Adrenal gland (tissue), 12 donors: ENCODE data around the gene CACUL1. TPM values are rescaled to one million over a fixed set of nuclear protein-coding genes. Genes with fewer than 3 reads are reported as not detected.
"Not testable (repeated sequence)": the region's sequence is repeated elsewhere in the genome, so short reads cannot be mapped to it uniquely, and the experiment has no call there.

Experiments
- DNase-seq, 7 donors: peaks; one replicate each; pipeline ENCODE4 v3.0.0-alpha.2; 2019 to 2020
- H3K27ac ChIP-seq, 5 donors: fragments of 200-600 bp; sonication (generic) in 4 of 5; 1 replicate in 3 of 5; 2 replicates in 2 of 5; pipeline versions ENCODE4 v1.5.1 to v1.8.0; 2016 to 2020; ENCODE audit warnings: mild to moderate bottlenecking in 1 of 5
- H3K27me3 ChIP-seq: fragments of 200-600 bp; 2 replicates; pipeline ENCODE4 v1.8.0; 2021
- H3K36me3 ChIP-seq, 2 donors: fragments of 200-600 bp; replicated peaks in 1 of 2; 1 replicate in 1 of 2; 2 replicates in 1 of 2; pipeline versions ENCODE4 v1.5.1 to v1.8.0; 2018 to 2022
- H3K4me1 ChIP-seq, 2 donors: fragments of 200-600 bp; replicated peaks in 1 of 2; 1 replicate in 1 of 2; 2 replicates in 1 of 2; pipeline versions ENCODE4 v1.5.1 to v1.8.0; 2018 to 2021
- H3K4me3 ChIP-seq, 4 donors: fragments of 200-600 bp; sonication (generic) in 3 of 4; one replicate each; pipeline ENCODE4 v1.5.1; 2016 to 2018
- H3K9me3 ChIP-seq, 3 donors: fragments of 200-600 bp; sonication (generic) in 1 of 3; replicated peaks in 1 of 3; 1 replicate in 2 of 3; 2 replicates in 1 of 3; pipeline versions ENCODE4 v1.5.1 to v1.8.0; 2016 to 2021
- POLR2A ChIP-seq, 2 donors: fragments of 450-650 bp; IDR thresholded peaks; one replicate each; pipeline ENCODE4 v1.6.1; 2017; ENCODE audit warnings: antibody characterized with exemption in 2 of 2, mild to moderate bottlenecking in 2 of 2, moderate library complexity in 1 of 2
- WGBS, 4 donors: extraction: QIAGEN DNeasy Blood & Tissue Kit in 2 of 4; methylation state at CpG; one replicate each; pipeline versions ENCODE4 v1.1.5 to v1.1.7; 2013 to 2017; 5-methylcytosine and 5-hydroxymethylcytosine counted together
- intact Hi-C, 2 donors: fragments of 100-400 bp; cut with DNase I; formaldehyde crosslinking; loops; one replicate each; pipeline versions ENCODE4 v1.14.1 to v1.15.0; 2022 to 2023
- polyA plus RNA-seq, 3 donors: library from polyadenylated mRNA; stranded (reverse); fragments of 200-250 nt in 2 of 3; fragments of 350-450 nt in 1 of 3; fragmentation: Illumina TruSeq in 1 of 3; extraction: RNeasy Lipid Tissue Mini Kit (QIAGEN cat#74804) in 1 of 3; gene quantifications; one replicate each; pipeline ENCODE4 v1.2.3, GENCODE V29; 2013 to 2014
- total RNA-seq, 9 donors: library from RNA; depleted of rRNA in 4 of 9; stranded (reverse); fragments of >200 nt in 4 of 9; fragments of 120-200 nt in 1 of 9; fragmentation: NEBNext Ultra II Directional in 1 of 9; extraction: Animal tissue kit (Norgen Biotek cat#: 25700) in 1 of 9; gene quantifications; one replicate each; pipeline versions ENCODE4 v1.1.0 to v1.2.4, GENCODE V29; 2013 to 2023
- TF ChIP-seq, protein P1 (sequence below), 6 experiments: fragments of 450-650 bp in 4 of 6; fragments of 200-600 bp in 2 of 6; sonication (generic) in 1 of 6; IDR thresholded peaks; 1 replicate in 5 of 6; 2 replicates in 1 of 6; pipeline versions ENCODE4 v1.5.1 to v1.8.0; 2016 to 2021; ENCODE audit warnings: antibody characterized with exemption in 6 of 6, mild to moderate bottlenecking in 2 of 6, moderate library complexity in 1 of 6
- donor health status: healthy with polysubstance abuse.
- donor health status: Bipolar disorder and iron deficiency.
- donor health status: DM: yes; HTN: yes; CAD: no.
- donor health status: DM: no; HTN: no; CAD: no.
- donor health status: DM: no; HTN: no; CAD: no.
- donor health status: DM: yes; HTN: yes; CAD: no.

The CACUL1 gene
- total and polyA plus RNA-seq, 12 donors: 6.9 to 70.0 (median 30.9) TPM

DNA sequence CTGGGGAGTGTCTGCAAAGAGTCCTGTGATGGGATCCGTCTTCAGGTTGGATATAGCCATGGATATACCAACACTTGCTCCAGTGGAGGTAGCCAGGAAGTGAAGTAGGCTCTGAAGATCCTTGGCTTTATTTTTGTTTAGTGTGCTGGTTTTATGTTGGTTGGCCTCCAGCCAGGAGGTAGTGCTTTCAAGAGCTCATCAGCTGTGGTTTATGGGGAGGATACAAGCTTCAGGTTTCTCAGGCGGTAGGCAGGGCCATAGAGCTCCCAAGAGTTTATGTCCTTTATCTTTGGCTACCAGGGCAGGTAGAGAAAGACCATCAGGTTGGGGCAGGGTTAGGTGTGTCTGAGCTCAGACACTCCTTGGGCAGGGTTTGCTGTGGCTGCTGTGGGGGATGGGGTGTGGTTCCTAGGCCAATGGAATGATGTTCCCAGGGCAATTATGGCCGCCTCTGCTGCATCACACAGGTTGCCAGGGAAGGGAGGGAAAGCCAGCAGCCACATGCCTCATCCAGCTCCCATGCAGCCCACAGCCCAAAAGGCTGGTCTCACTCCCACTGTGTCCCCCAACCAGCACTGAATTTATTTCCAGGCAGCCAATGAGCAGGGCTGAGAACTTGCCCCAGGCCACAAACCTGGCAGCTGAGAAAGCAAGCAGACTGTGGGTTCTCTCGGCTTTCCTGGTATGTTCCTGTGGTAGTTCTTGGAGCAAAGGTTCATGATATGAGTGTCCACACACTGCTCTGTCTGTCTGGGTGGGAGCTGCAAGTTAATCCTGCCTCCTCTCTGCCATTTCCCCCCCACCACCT, 92.3 kb downstream of the CACUL1 start:
- TF ChIP-seq, protein P1, sequence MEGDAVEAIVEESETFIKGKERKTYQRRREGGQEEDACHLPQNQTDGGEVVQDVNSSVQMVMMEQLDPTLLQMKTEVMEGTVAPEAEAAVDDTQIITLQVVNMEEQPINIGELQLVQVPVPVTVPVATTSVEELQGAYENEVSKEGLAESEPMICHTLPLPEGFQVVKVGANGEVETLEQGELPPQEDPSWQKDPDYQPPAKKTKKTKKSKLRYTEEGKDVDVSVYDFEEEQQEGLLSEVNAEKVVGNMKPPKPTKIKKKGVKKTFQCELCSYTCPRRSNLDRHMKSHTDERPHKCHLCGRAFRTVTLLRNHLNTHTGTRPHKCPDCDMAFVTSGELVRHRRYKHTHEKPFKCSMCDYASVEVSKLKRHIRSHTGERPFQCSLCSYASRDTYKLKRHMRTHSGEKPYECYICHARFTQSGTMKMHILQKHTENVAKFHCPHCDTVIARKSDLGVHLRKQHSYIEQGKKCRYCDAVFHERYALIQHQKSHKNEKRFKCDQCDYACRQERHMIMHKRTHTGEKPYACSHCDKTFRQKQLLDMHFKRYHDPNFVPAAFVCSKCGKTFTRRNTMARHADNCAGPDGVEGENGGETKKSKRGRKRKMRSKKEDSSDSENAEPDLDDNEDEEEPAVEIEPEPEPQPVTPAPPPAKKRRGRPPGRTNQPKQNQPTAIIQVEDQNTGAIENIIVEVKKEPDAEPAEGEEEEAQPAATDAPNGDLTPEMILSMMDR (IDR thresholded peaks at IDR 0.05): no peak
- TF ChIP-seq POLR2A (IDR thresholded peaks at IDR 0.05): no peak
- no peaks in the 10 kb centered on the region for H3K9me3 ChIP-seq
- H3K36me3 ChIP-seq: no peaks in the 10 kb centered on the region
- peaks cover 0 to 4% of the 10 kb centered on the region in 2 donors for H3K4me1 ChIP-seq
- intact Hi-C loops: no loop called here
- DNase-seq: no peak
- H3K4me3 ChIP-seq: no peak overlapping the region
- no peak overlapping the region for H3K27ac ChIP-seq
- H3K27me3 ChIP-seq: no peaks in the 10 kb centered on the region
- WGBS, 4 donors: 85 to 91% (median 88%) methylated on average over 3 to 4 of the region's 4 CpGs

DNA sequence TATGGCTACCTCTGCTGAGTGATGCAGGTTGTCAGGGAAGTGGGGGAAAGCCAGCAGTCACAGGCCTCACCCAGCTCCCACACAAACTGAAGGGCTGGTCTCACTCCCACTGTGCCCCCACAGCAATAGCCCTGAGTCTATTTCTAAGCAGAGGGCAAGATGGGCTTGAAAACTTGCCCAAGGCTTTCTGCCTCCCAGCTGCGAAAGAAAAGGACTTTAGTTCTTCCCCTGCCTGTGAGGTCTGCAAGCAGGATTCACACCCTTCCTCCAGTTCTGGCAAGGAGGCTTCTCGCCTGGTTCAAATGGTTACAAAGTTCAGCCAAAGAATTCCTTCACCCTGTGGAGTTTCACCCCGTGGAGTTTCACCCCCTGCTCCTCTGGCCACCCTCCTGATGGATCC, 96.0 kb downstream of the CACUL1 start:
- intact Hi-C loops: no loop called here
- DNase-seq: no peak
- 53 to 70% (median 65%) methylated on average over 2 to 3 of the region's 3 CpGs for WGBS, 4 donors

DNA sequence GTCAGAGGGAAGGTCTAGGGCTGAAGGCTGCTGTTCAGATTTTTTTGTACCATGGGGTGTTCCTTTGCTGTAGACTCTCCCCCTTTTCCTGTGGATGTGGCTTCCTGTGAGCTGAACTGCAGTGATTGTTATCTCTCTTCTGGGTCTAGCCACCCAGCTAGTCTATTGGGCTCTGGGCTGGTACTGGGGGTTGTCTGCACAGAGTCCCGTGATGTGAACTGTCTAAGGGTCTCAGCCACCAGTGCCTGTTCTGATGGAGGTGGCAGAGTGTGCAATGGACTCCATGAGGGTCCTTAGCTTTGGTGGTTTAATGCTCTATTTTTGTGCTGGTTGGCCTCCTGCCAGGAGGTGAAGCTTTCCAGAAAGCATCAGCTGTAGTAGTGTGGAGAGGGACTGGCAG, 96.6 kb downstream of the CACUL1 start:
- H3K4me1 ChIP-seq, H3K27ac ChIP-seq, intact Hi-C loops, H3K36me3 ChIP-seq, DNase-seq, H3K27me3 ChIP-seq, H3K4me3 ChIP-seq: not testable (repeated sequence)
- 77 to 95% (median 88%) methylated on average over 1 of the region's 1 CpG; no CpG with 5 or more reads in 1 of the 4 donors for WGBS, 4 donors
- H3K9me3 ChIP-seq: peaks cover 0 to 12% (median 0%) of the 10 kb centered on the region in 3 donors

More for the DNA sequence above, 96.0 kb downstream of the CACUL1 start:
- Histone ChIP-seq H3K4me1 (no peaks in the 10 kb centered on the region), H3K36me3 (no peaks in the 10 kb centered on the region), H3K9me3 (peaks cover 0 to 12% (median 0%) of the 10 kb centered on the region in 3 donors), H3K27me3 (no peaks in the 10 kb centered on the region), H3K4me3 (no peak overlapping the region), H3K27ac (no peak overlapping the region)
- TF ChIP-seq, protein P1 (IDR thresholded peaks at IDR 0.05): no peak
- no peak for TF ChIP-seq POLR2A (IDR thresholded peaks at IDR 0.05)

DNA sequence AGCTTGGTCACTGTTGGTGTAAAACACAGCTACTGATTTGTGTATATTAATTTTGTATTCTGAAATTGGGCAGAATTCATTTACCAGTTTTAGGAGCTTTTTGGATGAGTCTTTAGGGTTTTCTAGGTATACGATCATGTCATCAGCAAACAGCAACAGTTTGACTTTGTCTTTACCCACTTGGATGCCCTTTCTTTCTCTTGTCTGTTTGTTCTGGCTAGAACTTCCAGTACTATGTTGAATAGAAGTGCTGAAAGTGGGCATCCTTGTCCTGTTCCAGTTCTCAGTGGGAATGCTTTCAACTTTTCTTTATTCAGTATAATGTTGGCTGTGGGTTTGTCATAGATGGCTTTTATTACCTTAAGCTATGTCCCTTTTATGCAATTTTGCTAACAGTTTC, 109.5 kb downstream of the CACUL1 start:
- H3K27me3 ChIP-seq, H3K4me3 ChIP-seq, H3K4me1 ChIP-seq, H3K9me3 ChIP-seq, H3K27ac ChIP-seq, intact Hi-C loops, H3K36me3 ChIP-seq, DNase-seq: not testable (repeated sequence)
- 83 to 93% (median 88%) methylated on average over 1 of the region's 1 CpG for WGBS, 4 donors

DNA sequence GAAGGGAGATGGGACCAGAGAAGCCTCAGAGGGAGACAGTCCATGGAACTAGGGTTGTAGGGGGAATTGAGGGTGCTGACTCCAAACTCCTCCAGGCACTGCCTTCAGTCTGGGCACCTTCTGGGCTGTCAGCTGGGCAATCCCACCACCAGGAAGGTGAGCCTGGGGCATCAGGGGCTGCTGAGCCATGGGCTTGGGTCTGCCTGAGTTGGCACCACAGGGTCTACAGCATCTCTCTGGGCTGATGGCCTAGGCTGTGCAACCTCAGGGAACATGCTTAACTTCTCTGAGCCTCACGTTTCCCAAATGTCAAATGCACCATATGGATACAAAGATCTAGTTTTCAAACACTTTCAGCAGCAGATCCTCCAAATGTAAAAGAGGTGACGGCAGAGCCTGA, 112.5 kb downstream of the CACUL1 start:
- H3K27me3 ChIP-seq: no peaks in the 10 kb centered on the region
- TF ChIP-seq, protein P1 (IDR thresholded peaks at IDR 0.05): no peak
- no peak for TF ChIP-seq POLR2A (IDR thresholded peaks at IDR 0.05)
- no peaks in the 10 kb centered on the region for H3K36me3 ChIP-seq
- no peak overlapping the region for H3K27ac ChIP-seq
- H3K4me1 ChIP-seq: no peaks in the 10 kb centered on the region
- WGBS, 4 donors: 70 to 90% (median 70%) methylated on average over 2 of the region's 2 CpGs
- H3K4me3 ChIP-seq: no peak overlapping the region
- intact Hi-C loops: no loop called here
- H3K9me3 ChIP-seq: no peaks in the 10 kb centered on the region
- DNase-seq: no peak
